B cell (primary cell): ENCODE data around the gene SPECC1L.

Experiments used
- EZH2 ChIP-seq: IDR thresholded peaks from 2 replicates; pipeline ENCODE4 v1.6.1; 2012; ENCODE audit warnings: borderline replicate concordance, low read depth, mild to moderate bottlenecking, moderate library complexity, low read length; ENCODE audit not compliant: insufficient read depth, poor library complexity, severe bottlenecking
- TF ChIP-seq, protein P1 (sequence below): fragments of 200-600 bp; IDR thresholded peaks from one replicate; pipeline ENCODE4 v1.8.0; 2022; ENCODE audit warnings: antibody characterized with exemption, mild to moderate bottlenecking

DNA sequence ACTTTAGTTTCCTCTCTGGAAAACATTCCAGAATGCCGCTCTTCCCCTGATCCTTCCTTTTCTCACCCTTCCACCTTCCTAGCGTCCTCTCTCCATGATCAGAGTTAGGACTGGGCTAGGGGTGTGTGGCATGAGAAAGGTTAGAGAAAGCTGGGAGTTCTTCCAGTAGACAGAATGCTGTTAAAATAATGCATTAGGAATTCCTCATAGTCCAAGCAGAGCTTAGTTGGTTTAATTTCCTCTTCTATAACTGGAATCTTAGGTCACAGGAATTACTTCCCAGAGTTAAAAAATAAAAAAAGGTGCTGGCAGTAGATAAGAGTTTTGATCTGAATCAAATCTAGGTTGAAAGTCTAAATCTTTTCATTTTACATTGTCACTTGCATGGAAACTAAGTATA lies 119.5 kb downstream of the SPECC1L start:
- TF ChIP-seq, protein P1, sequence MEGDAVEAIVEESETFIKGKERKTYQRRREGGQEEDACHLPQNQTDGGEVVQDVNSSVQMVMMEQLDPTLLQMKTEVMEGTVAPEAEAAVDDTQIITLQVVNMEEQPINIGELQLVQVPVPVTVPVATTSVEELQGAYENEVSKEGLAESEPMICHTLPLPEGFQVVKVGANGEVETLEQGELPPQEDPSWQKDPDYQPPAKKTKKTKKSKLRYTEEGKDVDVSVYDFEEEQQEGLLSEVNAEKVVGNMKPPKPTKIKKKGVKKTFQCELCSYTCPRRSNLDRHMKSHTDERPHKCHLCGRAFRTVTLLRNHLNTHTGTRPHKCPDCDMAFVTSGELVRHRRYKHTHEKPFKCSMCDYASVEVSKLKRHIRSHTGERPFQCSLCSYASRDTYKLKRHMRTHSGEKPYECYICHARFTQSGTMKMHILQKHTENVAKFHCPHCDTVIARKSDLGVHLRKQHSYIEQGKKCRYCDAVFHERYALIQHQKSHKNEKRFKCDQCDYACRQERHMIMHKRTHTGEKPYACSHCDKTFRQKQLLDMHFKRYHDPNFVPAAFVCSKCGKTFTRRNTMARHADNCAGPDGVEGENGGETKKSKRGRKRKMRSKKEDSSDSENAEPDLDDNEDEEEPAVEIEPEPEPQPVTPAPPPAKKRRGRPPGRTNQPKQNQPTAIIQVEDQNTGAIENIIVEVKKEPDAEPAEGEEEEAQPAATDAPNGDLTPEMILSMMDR = no peak
- no peak for TF ChIP-seq EZH2
